Hindlimb muscle (tissue), 1 donor: Measurements from ENCODE around the gene QSOX1. TPM values are rescaled to one million over a fixed set of nuclear protein-coding genes. Genes with fewer than 3 reads are reported as not detected.
A peak's percentile ranks its signal among the peaks of the same experiment; 100 is the strongest.

ENCODE experiments used
- DNase-seq: peaks from one replicate; pipeline ENCODE4 v3.0.0-alpha.2; 2013
- polyA plus RNA-seq: library from polyadenylated mRNA; unstranded; fragments of 120-200 nt; gene quantifications from one replicate; pipeline ENCODE4 v1.2.1, GENCODE V29; 2013; ENCODE audit not compliant: insufficient read length

Gene QSOX1
- polyA plus RNA-seq, 1 donor = 26.5 TPM

- DNase-seq = no peak
These were observed 16.0 kb downstream of the QSOX1 start for GRCh38 chr1:180170546-180171151.

- no peak for DNase-seq
These were observed 17.0 kb downstream of the QSOX1 start for GRCh38 chr1:180171691-180172090.

GRCh38 chr1:180173451-180173850 is 18.8 kb downstream of the QSOX1 start:
- DNase-seq = no peak

GRCh38 chr1:180173952-180174351 is 19.3 kb downstream of the QSOX1 start:
- peak; percentile 38 for DNase-seq

GRCh38 chr1:180175291-180175690 is 20.6 kb downstream of the QSOX1 start:
- DNase-seq = no peak

GRCh38 chr1:180175806-180176205 is 21.1 kb downstream of the QSOX1 start:
- DNase-seq = no peak

GRCh38 chr1:180176965-180177364 is 22.3 kb downstream of the QSOX1 start:
- DNase-seq = no peak

GRCh38 chr1:180177931-180178330 is 23.3 kb downstream of the QSOX1 start:
- DNase-seq = no peak

- peak; percentile 37 for DNase-seq
These were observed 24.0 kb downstream of the QSOX1 start for GRCh38 chr1:180178511-180179161.

GRCh38 chr1:180179162-180179957 is 24.7 kb downstream of the QSOX1 start:
- no peak for DNase-seq

- DNase-seq = no peak
These were observed 26.4 kb downstream of the QSOX1 start for GRCh38 chr1:180181048-180181447.

- no peak for DNase-seq
These were observed 27.4 kb downstream of the QSOX1 start for GRCh38 chr1:180181996-180182642.

- DNase-seq = no peak
These were observed 28.1 kb downstream of the QSOX1 start for GRCh38 chr1:180182643-180183311.

- DNase-seq = no peak
These were observed 28.8 kb downstream of the QSOX1 start for GRCh38 chr1:180183426-180183825.

- DNase-seq = no peak
These were observed 29.4 kb downstream of the QSOX1 start for GRCh38 chr1:180184041-180184440.

GRCh38 chr1:180185281-180185680 is 30.6 kb downstream of the QSOX1 start:
- DNase-seq = no peak

- DNase-seq = no peak
These were observed 31.4 kb downstream of the QSOX1 start for GRCh38 chr1:180185971-180186645.

GRCh38 chr1:180186831-180187230 is 32.2 kb downstream of the QSOX1 start:
- DNase-seq = no peak

GRCh38 chr1:180187626-180188025 is 33.0 kb downstream of the QSOX1 start:
- no peak for DNase-seq

- DNase-seq = peak; percentile 58
These were observed 33.4 kb downstream of the QSOX1 start for GRCh38 chr1:180188091-180188506.

- no peak for DNase-seq
These were observed 34.1 kb downstream of the QSOX1 start for GRCh38 chr1:180188684-180189175.

- DNase-seq = no peak
These were observed 35.4 kb downstream of the QSOX1 start for GRCh38 chr1:180190091-180190490.
